PC-3 (cell line): ENCODE data around the gene CRYBA1.

Experiments
- EZH2phosphoT487 ChIP-seq: fragments of 300-600 bp; sonication (generic); IDR thresholded peaks from 2 replicates; pipeline ENCODE4 v1.6.1; 2018; ENCODE audit warnings: mild to moderate bottlenecking, antibody characterized with exemption, low read length, borderline replicate concordance
- TF ChIP-seq, protein P1 (sequence below): fragments of 300-600 bp; sonication (generic); conservative IDR thresholded peaks from 2 replicates; pipeline ENCODE4 v1.5.1; 2017; ENCODE audit warnings: antibody characterized with exemption, low read depth, mild to moderate bottlenecking, low read length

DNA sequence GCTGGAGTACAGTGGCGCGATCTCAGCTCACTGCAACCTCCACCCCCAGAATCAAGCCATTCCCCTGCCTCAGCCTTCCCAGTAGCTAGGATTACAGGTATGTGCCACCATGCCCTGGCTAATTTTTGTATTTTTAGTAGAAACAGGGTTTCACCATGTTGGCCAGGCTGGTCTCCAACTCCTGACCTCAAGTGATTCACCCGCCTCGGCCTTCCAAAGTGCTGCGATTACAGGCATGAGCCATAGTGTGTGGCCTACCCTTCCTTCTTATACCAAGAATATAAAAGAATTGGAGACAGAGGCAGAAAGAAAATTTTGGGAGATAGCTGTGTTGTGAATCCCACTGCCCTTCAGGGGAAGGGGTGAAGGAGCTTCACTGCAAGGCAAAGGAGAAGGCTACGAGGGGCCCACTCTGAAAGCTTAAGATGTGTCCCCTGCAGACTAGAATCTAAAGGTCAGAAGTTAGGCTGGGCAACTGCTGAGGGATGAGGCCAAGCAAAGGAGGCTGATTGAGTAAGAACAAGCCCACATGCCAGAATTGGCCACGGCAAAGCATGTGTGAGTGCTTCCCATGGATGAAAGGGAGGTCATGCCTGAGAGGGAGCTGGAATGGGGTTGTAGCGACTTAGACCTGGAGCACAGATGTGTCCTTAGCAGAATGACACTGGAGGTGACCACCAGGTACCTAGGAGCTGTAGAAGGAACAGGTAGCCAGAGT lies 8.4 kb upstream of the CRYBA1 start:
- TF ChIP-seq, protein P1, sequence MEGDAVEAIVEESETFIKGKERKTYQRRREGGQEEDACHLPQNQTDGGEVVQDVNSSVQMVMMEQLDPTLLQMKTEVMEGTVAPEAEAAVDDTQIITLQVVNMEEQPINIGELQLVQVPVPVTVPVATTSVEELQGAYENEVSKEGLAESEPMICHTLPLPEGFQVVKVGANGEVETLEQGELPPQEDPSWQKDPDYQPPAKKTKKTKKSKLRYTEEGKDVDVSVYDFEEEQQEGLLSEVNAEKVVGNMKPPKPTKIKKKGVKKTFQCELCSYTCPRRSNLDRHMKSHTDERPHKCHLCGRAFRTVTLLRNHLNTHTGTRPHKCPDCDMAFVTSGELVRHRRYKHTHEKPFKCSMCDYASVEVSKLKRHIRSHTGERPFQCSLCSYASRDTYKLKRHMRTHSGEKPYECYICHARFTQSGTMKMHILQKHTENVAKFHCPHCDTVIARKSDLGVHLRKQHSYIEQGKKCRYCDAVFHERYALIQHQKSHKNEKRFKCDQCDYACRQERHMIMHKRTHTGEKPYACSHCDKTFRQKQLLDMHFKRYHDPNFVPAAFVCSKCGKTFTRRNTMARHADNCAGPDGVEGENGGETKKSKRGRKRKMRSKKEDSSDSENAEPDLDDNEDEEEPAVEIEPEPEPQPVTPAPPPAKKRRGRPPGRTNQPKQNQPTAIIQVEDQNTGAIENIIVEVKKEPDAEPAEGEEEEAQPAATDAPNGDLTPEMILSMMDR, result no peak
- no peak for TF ChIP-seq EZH2phosphoT487
